DND-41 (cell line): ENCODE data around the gene EYA4.

ENCODE experiments used
- ATAC-seq: fragments of 200-7000 bp; cut with Tn5 transposase; 3 replicates; pipeline ENCODE4 v1.9.1; 2021; ENCODE audit warnings: low read depth; ENCODE audit not compliant: insufficient read depth
- DNase-seq: peaks from one replicate; pipeline ENCODE4 v3.0.0-alpha.2; 2020
- H2AFZ ChIP-seq: 2 replicates; pipeline ENCODE4 v1.6.0; 2012; ENCODE audit warnings: low read depth, low read length
- H3K27ac ChIP-seq: 2 replicates; pipeline ENCODE4 v1.5.1; 2012; ENCODE audit warnings: low read length, inconsistent platforms
- H3K27me3 ChIP-seq: fragments of 200-600 bp; sonication (generic); 2 replicates; pipeline ENCODE4 v1.6.0; 2012; ENCODE audit warnings: low read length, mild to moderate bottlenecking, inconsistent platforms; ENCODE audit not compliant: insufficient read depth, poor library complexity
- H3K36me3 ChIP-seq: 2 replicates; pipeline ENCODE4 v1.5.1; 2012; ENCODE audit warnings: low read length, inconsistent platforms; ENCODE audit not compliant: insufficient read depth
- H3K4me1 ChIP-seq: 2 replicates; pipeline ENCODE4 v1.5.1; 2012; ENCODE audit warnings: mild to moderate bottlenecking, low read length; ENCODE audit not compliant: insufficient read depth
- H3K4me2 ChIP-seq: 2 replicates; pipeline ENCODE4 v1.6.0; 2012; ENCODE audit warnings: mild to moderate bottlenecking, moderate library complexity, low read length, inconsistent platforms; ENCODE audit not compliant: insufficient read depth
- H3K4me3 ChIP-seq, 2 experiments: fragments of 200-600 bp in 1 of 2; shearing (Covaris generic) in 1 of 2; 2 replicates each; pipeline ENCODE4 v1.5.1; 2012 to 2016; ENCODE audit warnings: inconsistent platforms in 2 of 2, low read length in 2 of 2, mild to moderate bottlenecking in 2 of 2, low read depth in 1 of 2, moderate library complexity in 1 of 2
- H3K79me2 ChIP-seq: 2 replicates; pipeline ENCODE4 v1.6.0; 2012; ENCODE audit warnings: low read length, inconsistent platforms; ENCODE audit not compliant: insufficient read depth
- H3K9ac ChIP-seq: 2 replicates; pipeline ENCODE4 v1.6.0; 2012; ENCODE audit warnings: low read depth, mild to moderate bottlenecking, inconsistent platforms, low read length, moderate library complexity
- H3K9me3 ChIP-seq: 2 replicates; pipeline ENCODE4 v1.5.1; 2012; ENCODE audit warnings: low read length, moderate library complexity, mild to moderate bottlenecking, inconsistent platforms; ENCODE audit not compliant: insufficient read depth, severe bottlenecking
- H4K20me1 ChIP-seq: 2 replicates; pipeline ENCODE4 v1.6.0; 2012; ENCODE audit warnings: low read length; ENCODE audit not compliant: insufficient read depth
- CTCF ChIP-seq: IDR thresholded peaks from 2 replicates; pipeline ENCODE4 v1.5.1; 2012; ENCODE audit warnings: borderline replicate concordance, low read length, moderate library complexity, mild to moderate bottlenecking; ENCODE audit not compliant: poor library complexity, severe bottlenecking; ENCODE audit errors: extremely low read depth
- EZH2 ChIP-seq: IDR thresholded peaks from 3 replicates; pipeline ENCODE4 v1.6.1; 2012; ENCODE audit warnings: borderline replicate concordance, low read depth, mild to moderate bottlenecking, moderate library complexity, low read length, inconsistent platforms; ENCODE audit not compliant: severe bottlenecking

EYA4 gene

GRCh38 chr6:133218852-133219251 lies 22.3 kb upstream of the EYA4 start:
- TF ChIP-seq CTCF (no peak), EZH2 (no peak)
- Histone ChIP-seq H2AFZ (no peak overlapping the region), H3K4me1 (no peaks in the 10 kb centered on the region), H3K4me2 (no peak overlapping the region), H3K36me3 (no peaks in the 10 kb centered on the region), H3K27ac (no peak overlapping the region), H3K9ac (no peak overlapping the region), H3K79me2 (no peaks in the 10 kb centered on the region), H3K9me3 (no peaks in the 10 kb centered on the region), H3K27me3 (no peaks in the 10 kb centered on the region), H4K20me1 (no peaks in the 10 kb centered on the region), H3K4me3 (no peak overlapping the region)
- DNase-seq (no peak), ATAC-seq (no peak)

- Histone ChIP-seq H3K79me2 (no peaks in the 10 kb centered on the region), H3K36me3 (no peaks in the 10 kb centered on the region), H3K9ac (no peak overlapping the region), H2AFZ (no peak overlapping the region), H3K4me3 (no peak overlapping the region), H3K27ac (no peak overlapping the region), H3K4me2 (no peak overlapping the region), H4K20me1 (no peaks in the 10 kb centered on the region), H3K9me3 (no peaks in the 10 kb centered on the region), H3K4me1 (no peaks in the 10 kb centered on the region), H3K27me3 (no peaks in the 10 kb centered on the region)
- ATAC-seq = no peak
- no peak for TF ChIP-seq CTCF
- TF ChIP-seq EZH2 = no peak
- DNase-seq = no peak
These were observed 17.6 kb upstream of the EYA4 start for GRCh38 chr6:133223452-133224029.

- Histone ChIP-seq H3K27me3 (no peaks in the 10 kb centered on the region), H3K36me3 (no peaks in the 10 kb centered on the region), H3K4me3 (no peak overlapping the region), H3K79me2 (no peaks in the 10 kb centered on the region), H4K20me1 (no peaks in the 10 kb centered on the region), H3K27ac (no peak overlapping the region), H2AFZ (no peak overlapping the region), H3K9ac (no peak overlapping the region), H3K9me3 (no peaks in the 10 kb centered on the region), H3K4me1 (no peaks in the 10 kb centered on the region), H3K4me2 (no peak overlapping the region)
- ATAC-seq (no peak), DNase-seq (no peak)
- TF ChIP-seq EZH2 (no peak), CTCF (no peak)
These were observed 15.6 kb upstream of the EYA4 start for GRCh38 chr6:133225560-133225959.

GRCh38 chr6:133227344-133227743 lies 13.8 kb upstream of the EYA4 start:
- Histone ChIP-seq H3K4me3 (no peak overlapping the region), H3K27ac (no peak overlapping the region), H4K20me1 (no peaks in the 10 kb centered on the region), H3K4me1 (no peaks in the 10 kb centered on the region), H2AFZ (no peak overlapping the region), H3K27me3 (no peaks in the 10 kb centered on the region), H3K9ac (no peak overlapping the region), H3K79me2 (no peaks in the 10 kb centered on the region), H3K4me2 (no peak overlapping the region), H3K36me3 (no peaks in the 10 kb centered on the region), H3K9me3 (no peaks in the 10 kb centered on the region)
- TF ChIP-seq EZH2 (no peak), CTCF (no peak)
- ATAC-seq = no peak
- no peak for DNase-seq
